OCI-LY3 (cell line): ENCODE data around the gene AGPAT3.

Experiments
- H2AFZ ChIP-seq: fragments of 200-600, 300-600 bp; shearing (Covaris generic); 2 replicates; pipeline ENCODE4 v1.6.0; 2014; ENCODE audit warnings: antibody characterized with exemption, low read depth, low read length
- H3K27ac ChIP-seq: fragments of 200-600, 300-600 bp; sonication (generic); 2 replicates; pipeline ENCODE4 v1.5.1; 2014; ENCODE audit warnings: mild to moderate bottlenecking, low read length, moderate library complexity, mixed read lengths
- H3K27me3 ChIP-seq: fragments of 200-600, 300-600 bp; sonication (generic); 2 replicates; pipeline ENCODE4 v1.6.1; 2014; ENCODE audit warnings: low read depth, low read length, mixed read lengths
- H3K36me3 ChIP-seq: fragments of 200-600, 300-600 bp; sonication (generic); replicated peaks from 2 replicates; pipeline ENCODE3; 2014; ENCODE audit warnings: low read depth, low read length, mixed read lengths
- H3K4me1 ChIP-seq: fragments of 300-600, 200-600 bp; sonication (generic); 2 replicates; pipeline ENCODE4 v1.6.1; 2014; ENCODE audit warnings: low read length, mixed read lengths
- H3K4me2 ChIP-seq: fragments of 200-600, 300-600 bp; sonication (generic); 2 replicates; pipeline ENCODE4 v1.6.1; 2014; ENCODE audit warnings: low read length, mixed read lengths
- H3K4me3 ChIP-seq: fragments of 300-600, 200-600 bp; sonication (generic); 2 replicates; pipeline ENCODE4 v1.5.1; 2014; ENCODE audit warnings: antibody characterized with exemption, mild to moderate bottlenecking, low read length, moderate library complexity
- H3K79me2 ChIP-seq: fragments of 300-600, 200-600 bp; shearing (Covaris generic); 2 replicates; pipeline ENCODE4 v1.6.1; 2014; ENCODE audit warnings: mild to moderate bottlenecking, low read length, mixed read lengths
- H3K9ac ChIP-seq: fragments of 300-600, 200-600 bp; shearing (Covaris generic); 2 replicates; pipeline ENCODE4 v1.6.0; 2014; ENCODE audit warnings: mild to moderate bottlenecking, low read length, moderate library complexity
- H3K9me3 ChIP-seq: fragments of 200-600, 300-600 bp; shearing (Covaris generic); 2 replicates; pipeline ENCODE4 v1.6.1; 2014; ENCODE audit warnings: low read length, mixed read lengths; ENCODE audit not compliant: insufficient read depth
- H4K20me1 ChIP-seq: fragments of 200-600, 300-600 bp; sonication (generic); 2 replicates; pipeline ENCODE4 v1.6.1; 2016; ENCODE audit warnings: low read length, mixed read lengths; ENCODE audit not compliant: insufficient read depth
- EZH2phosphoT487 ChIP-seq: fragments of 200-600 bp; shearing (Covaris generic); IDR thresholded peaks from 2 replicates; pipeline ENCODE4 v1.6.1; 2018; ENCODE audit warnings: antibody characterized with exemption, mixed run types, low read depth
- TF ChIP-seq, protein P1 (sequence below): fragments of 200-600, 300-600 bp; sonication (generic); IDR thresholded peaks from 2 replicates; pipeline ENCODE4 v1.5.1; 2014; ENCODE audit warnings: antibody characterized with exemption, low read length, low read depth

AGPAT3 gene

DNA sequence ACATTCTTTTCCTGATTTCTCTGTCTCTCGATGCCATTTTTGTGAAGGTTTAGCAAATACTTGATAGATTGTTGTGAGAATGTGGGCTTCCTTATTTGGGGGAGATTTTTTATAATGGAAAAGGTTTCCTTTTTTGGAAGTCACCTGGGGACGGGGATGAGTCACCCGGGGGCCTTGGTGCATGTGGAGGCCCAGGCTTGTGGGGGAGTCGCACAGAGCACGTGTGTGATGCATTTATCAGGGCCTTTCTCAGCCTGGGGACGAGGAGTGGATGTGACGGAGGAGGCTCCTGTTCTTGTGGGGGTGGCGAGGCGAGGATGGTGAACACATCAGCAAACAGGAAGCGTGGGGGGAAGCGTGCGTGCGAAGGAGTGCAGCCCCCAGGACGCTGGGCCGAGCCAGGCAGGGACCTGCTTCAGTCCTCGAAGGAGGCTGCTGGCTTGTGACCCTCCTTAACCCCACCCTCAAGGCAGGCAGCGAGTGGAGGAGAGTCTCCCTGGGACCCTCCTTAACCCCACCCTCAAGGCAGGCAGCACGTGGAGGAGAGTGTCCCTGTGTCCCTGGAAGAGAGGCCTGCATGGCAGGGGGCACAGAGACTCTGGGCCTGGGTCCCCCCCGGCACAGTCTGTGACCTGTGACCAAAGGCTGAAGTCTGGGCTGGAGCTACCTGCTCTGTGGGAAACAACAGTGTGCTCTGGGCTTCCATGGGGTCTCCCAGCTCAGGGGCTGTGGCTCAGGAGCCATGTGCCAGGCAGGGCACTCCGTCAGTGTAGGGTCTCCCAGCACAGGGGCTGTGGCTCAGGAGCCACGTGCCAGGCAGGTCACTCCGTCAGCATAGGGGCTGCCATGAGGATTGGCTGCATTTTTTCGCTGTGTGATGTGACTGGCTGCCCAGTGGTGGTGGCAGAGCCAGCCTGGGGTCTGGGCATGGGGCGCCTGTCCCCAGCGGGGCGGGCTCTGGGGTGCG is 57.2 kb downstream of the AGPAT3 start:
- Histone ChIP-seq H3K4me1 (peaks cover 16% of the 10 kb centered on the region), H4K20me1 (peaks cover 44% of the 10 kb centered on the region), H3K27me3 (no peaks in the 10 kb centered on the region), H3K27ac (no peak overlapping the region), H3K4me3 (no peak overlapping the region), H3K79me2 (peaks cover 69% of the 10 kb centered on the region), H3K4me2 (0 out of 2 replicates have a peak overlapping the region, but pooled peaks have one; percentile 9), H2AFZ (no peak overlapping the region), H3K9ac (no peak overlapping the region), H3K36me3 (peaks cover 8% of the 10 kb centered on the region), H3K9me3 (no peaks in the 10 kb centered on the region)
- no peak for TF ChIP-seq EZH2phosphoT487
- TF ChIP-seq, protein P1, sequence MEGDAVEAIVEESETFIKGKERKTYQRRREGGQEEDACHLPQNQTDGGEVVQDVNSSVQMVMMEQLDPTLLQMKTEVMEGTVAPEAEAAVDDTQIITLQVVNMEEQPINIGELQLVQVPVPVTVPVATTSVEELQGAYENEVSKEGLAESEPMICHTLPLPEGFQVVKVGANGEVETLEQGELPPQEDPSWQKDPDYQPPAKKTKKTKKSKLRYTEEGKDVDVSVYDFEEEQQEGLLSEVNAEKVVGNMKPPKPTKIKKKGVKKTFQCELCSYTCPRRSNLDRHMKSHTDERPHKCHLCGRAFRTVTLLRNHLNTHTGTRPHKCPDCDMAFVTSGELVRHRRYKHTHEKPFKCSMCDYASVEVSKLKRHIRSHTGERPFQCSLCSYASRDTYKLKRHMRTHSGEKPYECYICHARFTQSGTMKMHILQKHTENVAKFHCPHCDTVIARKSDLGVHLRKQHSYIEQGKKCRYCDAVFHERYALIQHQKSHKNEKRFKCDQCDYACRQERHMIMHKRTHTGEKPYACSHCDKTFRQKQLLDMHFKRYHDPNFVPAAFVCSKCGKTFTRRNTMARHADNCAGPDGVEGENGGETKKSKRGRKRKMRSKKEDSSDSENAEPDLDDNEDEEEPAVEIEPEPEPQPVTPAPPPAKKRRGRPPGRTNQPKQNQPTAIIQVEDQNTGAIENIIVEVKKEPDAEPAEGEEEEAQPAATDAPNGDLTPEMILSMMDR: no peak

DNA sequence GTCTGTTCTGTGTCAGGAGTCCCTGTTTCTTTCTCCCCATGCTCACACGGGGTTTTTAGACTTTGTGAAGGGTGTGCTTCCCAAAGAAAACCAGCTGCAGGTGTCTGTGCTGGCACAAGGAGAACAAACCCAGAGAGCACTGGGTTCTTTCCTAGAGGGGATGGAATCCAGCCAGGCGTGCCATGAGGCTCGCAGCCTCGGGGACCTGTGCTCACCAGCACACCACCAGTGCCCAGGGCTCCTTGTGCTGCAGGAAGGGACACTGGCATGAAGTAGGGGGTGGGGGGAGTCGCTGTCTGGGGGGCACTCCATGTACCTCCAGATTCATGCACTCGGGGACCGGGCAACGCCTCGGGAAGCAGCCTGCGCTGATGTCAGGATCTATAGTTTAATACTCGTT is 57.9 kb downstream of the AGPAT3 start:
- Histone ChIP-seq H2AFZ (no peak overlapping the region), H3K4me3 (no peak overlapping the region), H3K4me2 (no peak overlapping the region), H3K4me1 (peaks cover 13% of the 10 kb centered on the region), H3K9me3 (no peaks in the 10 kb centered on the region), H3K36me3 (peaks cover 8% of the 10 kb centered on the region), H4K20me1 (peaks cover 41% of the 10 kb centered on the region), H3K9ac (no peak overlapping the region), H3K79me2 (peaks cover 65% of the 10 kb centered on the region), H3K27ac (no peak overlapping the region), H3K27me3 (no peaks in the 10 kb centered on the region)
- TF ChIP-seq, protein P1: no peak
- TF ChIP-seq EZH2phosphoT487: no peak

DNA sequence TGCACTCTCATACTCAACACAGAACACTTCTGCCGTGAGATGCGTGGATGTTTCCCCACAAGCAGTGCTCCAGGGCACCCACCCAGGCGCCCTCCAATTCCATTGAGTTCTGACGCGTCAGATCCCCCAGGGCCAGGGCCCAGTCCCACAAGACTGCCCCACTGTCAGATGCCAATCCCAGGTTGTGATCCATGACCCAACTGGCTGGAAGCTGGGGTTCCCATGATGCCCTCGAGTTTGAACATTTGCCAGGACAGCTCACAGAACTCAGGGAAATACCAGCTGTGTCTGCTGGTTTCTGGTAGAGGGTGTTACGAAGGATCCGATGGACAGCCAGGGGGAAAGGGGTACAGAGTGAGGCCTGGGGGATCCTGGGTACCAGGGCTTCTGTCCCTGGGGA is 58.4 kb downstream of the AGPAT3 start:
- H3K9me3 ChIP-seq: no peaks in the 10 kb centered on the region
- H3K27me3 ChIP-seq: no peaks in the 10 kb centered on the region
- no peak overlapping the region for H3K4me3 ChIP-seq
- H3K9ac ChIP-seq: no peak overlapping the region
- peaks cover 61% of the 10 kb centered on the region for H3K79me2 ChIP-seq
- peaks cover 8% of the 10 kb centered on the region for H3K36me3 ChIP-seq
- H4K20me1 ChIP-seq: peaks cover 41% of the 10 kb centered on the region
- no peak overlapping the region for H3K27ac ChIP-seq
- H3K4me1 ChIP-seq: peaks cover 13% of the 10 kb centered on the region
- no peak overlapping the region for H3K4me2 ChIP-seq
- H2AFZ ChIP-seq: no peak overlapping the region
- no peak for TF ChIP-seq EZH2phosphoT487
- TF ChIP-seq, protein P1: no peak

DNA sequence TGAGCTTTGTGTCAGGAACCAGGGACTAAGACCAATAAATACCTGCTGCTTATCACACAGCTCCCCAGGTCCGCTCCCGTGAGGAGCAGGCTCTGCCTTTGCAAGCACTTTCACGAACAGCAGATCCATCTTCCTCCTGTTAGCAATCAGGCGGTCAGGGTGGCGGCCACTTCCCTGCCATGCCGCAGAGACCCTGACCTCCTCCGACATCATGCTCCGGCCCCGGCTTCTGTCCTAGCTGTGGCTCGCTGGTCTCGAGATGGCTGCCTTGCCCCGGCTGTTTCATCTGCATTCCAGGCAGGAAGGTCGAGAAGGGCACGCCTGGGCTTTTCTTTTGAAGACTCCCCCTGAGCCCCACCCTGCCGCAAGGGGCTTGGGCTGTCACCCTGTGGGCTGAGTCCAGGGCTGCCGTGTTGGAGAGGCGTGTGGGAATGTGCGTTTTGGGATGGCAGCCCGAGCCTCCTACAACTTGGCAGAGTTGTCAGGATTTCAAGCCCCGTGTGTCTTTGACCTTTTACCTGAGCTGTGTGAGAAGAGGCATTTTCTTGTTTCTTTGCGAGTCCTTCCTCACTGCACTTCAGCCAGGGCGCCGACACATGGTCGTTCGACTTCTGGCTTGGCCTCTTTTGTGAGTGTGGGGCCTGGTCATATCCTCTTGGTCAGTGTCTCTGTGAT is 59.5 kb downstream of the AGPAT3 start:
- Histone ChIP-seq H3K4me3 (no peak overlapping the region), H3K27me3 (no peaks in the 10 kb centered on the region), H3K4me1 (peaks cover 13% of the 10 kb centered on the region), H3K27ac (no peak overlapping the region), H3K9ac (no peak overlapping the region), H3K4me2 (no peak overlapping the region), H3K79me2 (peaks cover 49% of the 10 kb centered on the region), H3K36me3 (peaks cover 7% of the 10 kb centered on the region), H2AFZ (no peak overlapping the region), H4K20me1 (peaks cover 36% of the 10 kb centered on the region), H3K9me3 (no peaks in the 10 kb centered on the region)
- TF ChIP-seq, protein P1: no peak
- no peak for TF ChIP-seq EZH2phosphoT487
